Gastroesophageal sphincter (tissue), 3 donors: ENCODE data around the gene PPP3CB.

Experiments used
- CTCF ChIP-seq, 4 experiments: fragments of 200-600 bp in 2 of 4; fragments of 450-650 bp in 2 of 4; sonication (generic) in 1 of 4; IDR thresholded peaks; one replicate each; pipeline ENCODE4 v1.5.1; 2017 to 2019; ENCODE audit warnings: antibody characterized with exemption in 4 of 4, mild to moderate bottlenecking in 2 of 4, moderate library complexity in 2 of 4
- EP300 ChIP-seq: sonication (generic); formaldehyde crosslinking; IDR thresholded peaks from one replicate; pipeline ENCODE4 v1.6.1; 2017; ENCODE audit warnings: antibody characterized with exemption, mild to moderate bottlenecking
- POLR2A ChIP-seq, 2 donors: fragments of 450-650 bp; IDR thresholded peaks; one replicate each; pipeline ENCODE4 v1.6.1; 2017; ENCODE audit warnings: antibody characterized with exemption in 2 of 2, mild to moderate bottlenecking in 2 of 2, moderate library complexity in 1 of 2

DNA sequence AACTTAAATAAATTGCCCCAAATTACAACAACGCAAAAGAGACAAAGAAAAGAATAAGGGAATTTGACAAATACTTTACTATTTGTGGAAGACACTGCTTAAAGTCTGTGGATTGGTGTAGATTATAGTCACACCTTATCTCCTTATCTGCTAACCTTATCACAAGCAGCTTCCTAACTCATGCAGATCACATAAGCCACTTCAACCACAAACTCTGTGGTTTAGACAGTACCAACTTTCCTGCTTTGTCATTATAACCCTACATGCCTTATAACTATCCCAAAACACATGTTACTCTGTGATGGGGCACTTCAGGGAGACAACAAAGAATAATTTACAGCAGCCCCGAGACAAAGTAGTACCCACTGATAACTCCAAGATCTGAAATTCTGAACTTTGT is 41.5 kb upstream of the PPP3CB start:
- no peak for TF ChIP-seq CTCF (IDR thresholded peaks at IDR 0.05)
- TF ChIP-seq EP300, result no peak
- TF ChIP-seq POLR2A (IDR thresholded peaks at IDR 0.05), result no peak
